ENCODE measurements around the gene MRM1.

DNA sequence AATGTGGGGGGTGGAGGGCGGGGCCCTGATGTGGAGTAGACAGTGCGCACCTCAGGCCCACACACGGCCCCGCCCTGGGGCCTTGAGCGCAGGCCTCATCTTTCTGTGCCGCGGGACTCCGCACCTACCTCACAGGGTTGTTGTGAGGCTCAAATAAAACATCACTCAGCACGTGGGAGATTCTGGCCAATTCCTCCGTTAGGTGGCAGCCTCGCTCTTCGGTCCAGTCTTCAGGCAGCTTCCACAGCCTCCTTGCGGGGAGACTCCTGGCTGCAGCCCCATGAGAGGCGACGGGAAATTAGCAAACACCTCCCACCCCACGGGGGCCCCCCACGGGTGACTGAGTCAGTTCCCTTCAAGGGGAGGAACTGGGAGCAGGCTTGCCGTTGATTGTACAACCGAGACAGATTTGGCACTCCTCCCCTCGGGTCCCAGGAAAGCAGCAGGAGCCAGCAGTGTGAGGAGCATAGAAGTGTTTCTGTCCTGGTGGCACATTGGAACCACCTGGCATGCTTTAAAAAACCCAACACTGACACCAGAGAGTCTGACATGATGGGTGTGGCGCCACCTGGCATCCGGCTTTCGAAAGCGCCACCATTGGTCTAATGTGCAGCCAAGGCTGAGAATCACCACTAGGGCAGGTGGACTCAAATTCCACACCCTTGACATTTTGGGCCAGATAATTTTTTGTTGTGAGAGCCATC, 7.6 kb downstream of the MRM1 start:
- TF ChIP-seq POLR2AphosphoS5 (IDR thresholded peaks at IDR 0.05) (no peak), POLR2A (IDR thresholded peaks at IDR 0.05) (no peak), EP300 (IDR thresholded peaks at IDR 0.05) (no peak)
